Measurements from ENCODE around the gene GABRG3. TPM values are rescaled to one million over a fixed set of nuclear protein-coding genes. Genes with fewer than 3 reads are reported as not detected.

GABRG3 gene
- total RNA-seq, 1 experiment from 2014 or later: 0.20 TPM

- DNase-seq (ENCODE audit: extremely low read depth, low read depth): no peak
Observed at GRCh38 chr15:27486051-27486450, 515.1 kb downstream of the GABRG3 start.

GRCh38 chr15:27486683-27487647 is 516.0 kb downstream of the GABRG3 start:
- no peak for DNase-seq (ENCODE audit: extremely low read depth, low read depth)

- no peak for DNase-seq (ENCODE audit: extremely low read depth, low read depth)
Observed at GRCh38 chr15:27487846-27488245, 516.9 kb downstream of the GABRG3 start.

- no peak for DNase-seq (ENCODE audit: extremely low read depth, low read depth)
Observed at GRCh38 chr15:27490867-27491595, 520.0 kb downstream of the GABRG3 start.

GRCh38 chr15:27491666-27492621 is 521.0 kb downstream of the GABRG3 start:
- DNase-seq (ENCODE audit: extremely low read depth, low read depth): no peak

- DNase-seq (ENCODE audit: extremely low read depth, low read depth): no peak
Observed at GRCh38 chr15:27495963-27496459, 525.0 kb downstream of the GABRG3 start.

GRCh38 chr15:27498700-27499099 is 527.7 kb downstream of the GABRG3 start:
- DNase-seq (ENCODE audit: extremely low read depth, low read depth): no peak

GRCh38 chr15:27499191-27499590 is 528.2 kb downstream of the GABRG3 start:
- no peak for DNase-seq (ENCODE audit: extremely low read depth, low read depth)

GRCh38 chr15:27499719-27500118 is 528.7 kb downstream of the GABRG3 start:
- DNase-seq (ENCODE audit: extremely low read depth, low read depth): no peak

GRCh38 chr15:27500206-27500605 is 529.2 kb downstream of the GABRG3 start:
- DNase-seq (ENCODE audit: extremely low read depth, low read depth): no peak

GRCh38 chr15:27506752-27507151 is 535.8 kb downstream of the GABRG3 start:
- DNase-seq (ENCODE audit: extremely low read depth, low read depth): no peak

GRCh38 chr15:27509014-27509413 is 538.0 kb downstream of the GABRG3 start:
- no peak for DNase-seq (ENCODE audit: extremely low read depth, low read depth)

- DNase-seq (ENCODE audit: extremely low read depth, low read depth): no peak
Observed at GRCh38 chr15:27512281-27513001, 541.5 kb downstream of the GABRG3 start.

GRCh38 chr15:27514526-27514925 is 543.5 kb downstream of the GABRG3 start:
- DNase-seq (ENCODE audit: extremely low read depth, low read depth): no peak

GRCh38 chr15:27527490-27528067 is 556.6 kb downstream of the GABRG3 start:
- no peak for DNase-seq (ENCODE audit: extremely low read depth, low read depth)

GRCh38 chr15:27529399-27529798 is 558.4 kb downstream of the GABRG3 start:
- DNase-seq (ENCODE audit: extremely low read depth, low read depth): no peak

- no peak for DNase-seq (ENCODE audit: extremely low read depth, low read depth)
Observed at GRCh38 chr15:27530994-27531393, 560.0 kb downstream of the GABRG3 start.

GRCh38 chr15:27532358-27532757 is 561.4 kb downstream of the GABRG3 start:
- no peak for DNase-seq (ENCODE audit: extremely low read depth, low read depth)

GRCh38 chr15:27535445-27536129 is 564.6 kb downstream of the GABRG3 start:
- no peak for DNase-seq (ENCODE audit: extremely low read depth, low read depth)
